Measurements from ENCODE around the gene COL18A1. TPM values are rescaled to one million over a fixed set of nuclear protein-coding genes. Genes with fewer than 3 reads are reported as not detected.

Gene COL18A1
- polyA plus RNA-seq, 2 of the 4 experiments (the other 2 are of a cell fraction): 17.3 to 88.4 TPM

DNA sequence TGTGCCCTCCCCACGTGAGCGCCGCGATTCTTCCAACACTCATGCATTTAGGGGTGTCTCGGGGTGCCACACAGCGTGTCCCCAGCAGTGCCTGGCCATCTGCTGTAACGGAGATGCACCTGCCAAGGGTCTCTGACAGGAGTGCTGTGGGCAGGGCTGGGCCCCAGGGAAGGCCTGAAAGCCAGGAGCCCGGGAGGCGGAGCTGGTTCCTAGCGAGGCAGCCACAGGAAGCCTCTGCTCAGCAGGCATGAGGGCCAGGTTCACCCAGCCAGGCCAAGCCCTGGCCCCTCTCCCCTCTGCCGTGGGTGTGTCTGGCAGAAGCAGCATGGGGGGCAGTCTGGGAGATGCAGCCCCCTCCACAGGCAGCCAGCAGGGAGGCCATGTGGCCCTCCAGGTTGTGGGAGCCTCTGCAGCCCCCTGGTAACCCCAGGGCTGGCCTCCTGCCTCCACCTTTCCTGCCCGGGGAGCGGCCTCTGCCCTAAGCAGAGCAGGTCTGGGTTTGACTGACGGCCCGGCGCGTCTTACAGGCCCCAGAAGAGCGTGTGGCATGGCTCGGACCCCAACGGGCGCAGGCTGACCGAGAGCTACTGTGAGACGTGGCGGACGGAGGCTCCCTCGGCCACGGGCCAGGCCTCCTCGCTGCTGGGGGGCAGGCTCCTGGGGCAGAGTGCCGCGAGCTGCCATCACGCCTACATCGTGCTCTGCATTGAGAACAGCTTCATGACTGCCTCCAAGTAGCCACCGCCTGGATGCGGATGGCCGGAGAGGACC, 106.9 kb downstream of the COL18A1 start:
- CTCF ChIA-PET: no interaction called here
- DNase-seq (ENCODE audit: low read depth in 1 of 2, low spot score in 1 of 2) (no peak), FAIRE-seq (no peak), ATAC-seq (no peak)
- POLR2A ChIA-PET: no interaction called here
- Histone ChIP-seq H3K4me3 (no peak overlapping the region), H3K4me2 (no peak overlapping the region), H3K9me3 (no peaks in the 10 kb centered on the region), H3K27ac (no peak overlapping the region), H3K4me1 (no peaks in the 10 kb centered on the region)
- WGBS (ENCODE audit: missing lambda C conversion rate): 94% methylated on average over 17 of the region's 35 CpGs
- TF ChIP-seq CBX2 (IDR thresholded peaks at IDR 0.05; ENCODE audit: borderline replicate concordance, low read depth) (no peak), HOXB5 (CRISPR knock-in tag; IDR thresholded peaks at IDR 0.05) (no peak), POLR2AphosphoS2 (conservative IDR thresholded peaks at IDR 0.05; ENCODE audit: low read length) (no peak), ESRRA (IDR thresholded peaks at IDR 0.05; ENCODE audit: borderline replicate concordance, low read length) (no peak), HDAC2 (IDR thresholded peaks at IDR 0.05) (no peak), KDM1A (IDR thresholded peaks at IDR 0.05; ENCODE audit: low read depth) (no peak), POLR2A (IDR thresholded peaks at IDR 0.05; ENCODE audit: low read length) (no peak), FOXS1 (CRISPR knock-in tag; IDR thresholded peaks at IDR 0.05) (no peak), RNF2 (IDR thresholded peaks at IDR 0.05; ENCODE audit: borderline replicate concordance, low read depth) (no peak), PHF8 (IDR thresholded peaks at IDR 0.05; ENCODE audit: borderline replicate concordance, low read depth) (no peak), MAZ (IDR thresholded peaks at IDR 0.05; ENCODE audit: borderline replicate concordance, low read depth, low read length) (no peak), TFCP2L1 (CRISPR knock-in tag; IDR thresholded peaks at IDR 0.05) (no peak), JUN (IDR thresholded peaks at IDR 0.05) (no peak), HOXA7 (CRISPR knock-in tag; IDR thresholded peaks at IDR 0.05) (no peak)
- TF ChIP-seq, protein P1, sequence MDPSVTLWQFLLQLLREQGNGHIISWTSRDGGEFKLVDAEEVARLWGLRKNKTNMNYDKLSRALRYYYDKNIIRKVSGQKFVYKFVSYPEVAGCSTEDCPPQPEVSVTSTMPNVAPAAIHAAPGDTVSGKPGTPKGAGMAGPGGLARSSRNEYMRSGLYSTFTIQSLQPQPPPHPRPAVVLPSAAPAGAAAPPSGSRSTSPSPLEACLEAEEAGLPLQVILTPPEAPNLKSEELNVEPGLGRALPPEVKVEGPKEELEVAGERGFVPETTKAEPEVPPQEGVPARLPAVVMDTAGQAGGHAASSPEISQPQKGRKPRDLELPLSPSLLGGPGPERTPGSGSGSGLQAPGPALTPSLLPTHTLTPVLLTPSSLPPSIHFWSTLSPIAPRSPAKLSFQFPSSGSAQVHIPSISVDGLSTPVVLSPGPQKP (IDR thresholded peaks at IDR 0.05; ENCODE audit: low read depth, low read length): no peak
- TF ChIP-seq, protein P2, sequence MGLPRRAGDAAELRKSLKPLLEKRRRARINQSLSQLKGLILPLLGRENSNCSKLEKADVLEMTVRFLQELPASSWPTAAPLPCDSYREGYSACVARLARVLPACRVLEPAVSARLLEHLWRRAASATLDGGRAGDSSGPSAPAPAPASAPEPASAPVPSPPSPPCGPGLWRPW (IDR thresholded peaks at IDR 0.05): no peak

DNA sequence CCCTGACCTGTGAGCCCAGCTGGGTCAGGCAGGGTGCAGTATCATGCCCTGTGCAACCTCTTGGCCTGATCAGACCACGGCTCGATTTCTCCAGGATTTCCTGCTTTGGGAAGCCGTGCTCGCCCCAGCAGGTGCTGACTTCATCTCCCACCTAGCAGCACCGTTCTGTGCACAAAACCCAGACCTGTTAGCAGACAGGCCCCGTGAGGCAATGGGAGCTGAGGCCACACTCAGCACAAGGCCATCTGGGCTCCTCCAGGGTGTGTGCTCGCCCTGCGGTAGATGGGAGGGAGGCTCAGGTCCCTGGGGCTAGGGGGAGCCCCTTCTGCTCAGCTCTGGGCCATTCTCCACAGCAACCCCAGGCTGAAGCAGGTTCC, 107.6 kb downstream of the COL18A1 start:
- ChIA-PET POLR2A (no interaction called here), CTCF (interaction anchor here (1.0 kb wide), 1 partner anchor 38 kb away, joined by 3 read pairs; no protein-coding TSS in a partner anchor)
- Histone ChIP-seq H3K27ac (no peak overlapping the region), H3K4me1 (no peaks in the 10 kb centered on the region), H3K4me3 (no peak overlapping the region), H3K9me3 (no peaks in the 10 kb centered on the region; the same call in 2 of the 3 replicates), H3K4me2 (no peak overlapping the region)
- DNase-seq (ENCODE audit: low read depth in 1 of 2, low spot score in 1 of 2) (no peak), FAIRE-seq (no peak), ATAC-seq (no peak)
- 79% methylated on average over 5 of the region's 8 CpGs for WGBS (ENCODE audit: missing lambda C conversion rate)
- no peak for TF ChIP-seq EP300 (IDR thresholded peaks at IDR 0.05)
- no peak for TF ChIP-seq RCOR1 (IDR thresholded peaks at IDR 0.05; ENCODE audit: low read depth, low read length)
- no peak for TF ChIP-seq ESRRA (IDR thresholded peaks at IDR 0.05; ENCODE audit: borderline replicate concordance, low read length)
- TF ChIP-seq GATA3 (IDR thresholded peaks at IDR 0.05; ENCODE audit: borderline replicate concordance): no peak
- no peak for TF ChIP-seq FOSL2 (IDR thresholded peaks at IDR 0.05)
- no peak for TF ChIP-seq FOSL2 (CRISPR knock-in tag; IDR thresholded peaks at IDR 0.05)
- TF ChIP-seq, protein P3, sequence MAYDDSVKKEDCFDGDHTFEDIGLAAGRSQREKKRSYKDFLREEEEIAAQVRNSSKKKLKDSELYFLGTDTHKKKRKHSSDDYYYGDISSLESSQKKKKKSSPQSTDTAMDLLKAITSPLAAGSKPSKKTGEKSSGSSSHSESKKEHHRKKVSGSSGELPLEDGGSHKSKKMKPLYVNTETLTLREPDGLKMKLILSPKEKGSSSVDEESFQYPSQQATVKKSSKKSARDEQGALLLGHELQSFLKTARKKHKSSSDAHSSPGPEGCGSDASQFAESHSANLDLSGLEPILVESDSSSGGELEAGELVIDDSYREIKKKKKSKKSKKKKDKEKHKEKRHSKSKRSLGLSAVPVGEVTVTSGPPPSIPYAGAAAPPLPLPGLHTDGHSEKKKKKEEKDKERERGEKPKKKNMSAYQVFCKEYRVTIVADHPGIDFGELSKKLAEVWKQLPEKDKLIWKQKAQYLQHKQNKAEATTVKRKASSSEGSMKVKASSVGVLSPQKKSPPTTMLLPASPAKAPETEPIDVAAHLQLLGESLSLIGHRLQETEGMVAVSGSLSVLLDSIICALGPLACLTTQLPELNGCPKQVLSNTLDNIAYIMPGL (CRISPR knock-in tag; IDR thresholded peaks at IDR 0.05; ENCODE audit: borderline replicate concordance): no peak
- TF ChIP-seq JUNB (IDR thresholded peaks at IDR 0.05): no peak
- TF ChIP-seq, protein P4, sequence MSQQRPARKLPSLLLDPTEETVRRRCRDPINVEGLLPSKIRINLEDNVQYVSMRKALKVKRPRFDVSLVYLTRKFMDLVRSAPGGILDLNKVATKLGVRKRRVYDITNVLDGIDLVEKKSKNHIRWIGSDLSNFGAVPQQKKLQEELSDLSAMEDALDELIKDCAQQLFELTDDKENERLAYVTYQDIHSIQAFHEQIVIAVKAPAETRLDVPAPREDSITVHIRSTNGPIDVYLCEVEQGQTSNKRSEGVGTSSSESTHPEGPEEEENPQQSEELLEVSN (IDR thresholded peaks at IDR 0.05; ENCODE audit: borderline replicate concordance, low read depth): no peak
- no peak for TF ChIP-seq CBX8 (IDR thresholded peaks at IDR 0.05)
- TF ChIP-seq FOXS1 (CRISPR knock-in tag; IDR thresholded peaks at IDR 0.05): no peak
- TF ChIP-seq, protein P5, sequence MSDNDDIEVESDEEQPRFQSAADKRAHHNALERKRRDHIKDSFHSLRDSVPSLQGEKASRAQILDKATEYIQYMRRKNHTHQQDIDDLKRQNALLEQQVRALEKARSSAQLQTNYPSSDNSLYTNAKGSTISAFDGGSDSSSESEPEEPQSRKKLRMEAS (IDR thresholded peaks at IDR 0.05): no peak
- TF ChIP-seq, protein P6, sequence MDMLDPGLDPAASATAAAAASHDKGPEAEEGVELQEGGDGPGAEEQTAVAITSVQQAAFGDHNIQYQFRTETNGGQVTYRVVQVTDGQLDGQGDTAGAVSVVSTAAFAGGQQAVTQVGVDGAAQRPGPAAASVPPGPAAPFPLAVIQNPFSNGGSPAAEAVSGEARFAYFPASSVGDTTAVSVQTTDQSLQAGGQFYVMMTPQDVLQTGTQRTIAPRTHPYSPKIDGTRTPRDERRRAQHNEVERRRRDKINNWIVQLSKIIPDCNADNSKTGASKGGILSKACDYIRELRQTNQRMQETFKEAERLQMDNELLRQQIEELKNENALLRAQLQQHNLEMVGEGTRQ (IDR thresholded peaks at IDR 0.05): no peak
- TF ChIP-seq BHLHE40 (IDR thresholded peaks at IDR 0.05; ENCODE audit: low read depth, low read length): no peak
- no peak for TF ChIP-seq POLR2AphosphoS2 (conservative IDR thresholded peaks at IDR 0.05; ENCODE audit: low read length)

Data from A549 (cell line).